GM18526 (cell line): ENCODE measurements around the gene UBTD1.

Experiments
- POLR2A ChIP-seq: IDR thresholded peaks from 3 replicates; pipeline ENCODE4 v1.6.1; 2011; ENCODE audit not compliant: insufficient read length; ENCODE audit errors: extremely low read depth

UBTD1 gene

GRCh38 chr10:97563337-97563736 lies 64.6 kb downstream of the UBTD1 start:
- TF ChIP-seq POLR2A, result no peak

GRCh38 chr10:97564776-97565175 lies 66.1 kb downstream of the UBTD1 start:
- no peak for TF ChIP-seq POLR2A

- no peak for TF ChIP-seq POLR2A
Observed at GRCh38 chr10:97566336-97566996, 67.7 kb downstream of the UBTD1 start.

GRCh38 chr10:97567891-97568290 lies 69.2 kb downstream of the UBTD1 start:
- TF ChIP-seq POLR2A, result no peak

GRCh38 chr10:97570146-97570788 lies 71.5 kb downstream of the UBTD1 start:
- TF ChIP-seq POLR2A, result no peak

GRCh38 chr10:97570789-97571471 lies 72.2 kb downstream of the UBTD1 start:
- TF ChIP-seq POLR2A, result no peak

GRCh38 chr10:97571622-97572021 lies 72.9 kb downstream of the UBTD1 start:
- TF ChIP-seq POLR2A, result no peak

- no peak for TF ChIP-seq POLR2A
Observed at GRCh38 chr10:97572214-97572989, 73.7 kb downstream of the UBTD1 start, which contains the start of gene ANKRD2. Gene ANKRD2 (plus strand): TSS chr10:97572779. CDS start chr10:97572789, 10 bp downstream.

- TF ChIP-seq POLR2A, result no peak
Observed at GRCh38 chr10:97573021-97573420, 74.3 kb downstream of the UBTD1 start.

- no peak for TF ChIP-seq POLR2A
Observed at GRCh38 chr10:97573672-97574071, 74.9 kb downstream of the UBTD1 start.

GRCh38 chr10:97574374-97575126 lies 75.8 kb downstream of the UBTD1 start:
- no peak for TF ChIP-seq POLR2A

GRCh38 chr10:97575127-97575668 lies 76.5 kb downstream of the UBTD1 start:
- no peak for TF ChIP-seq POLR2A

- TF ChIP-seq POLR2A, result no peak
Observed at GRCh38 chr10:97577701-97578100, 79.0 kb downstream of the UBTD1 start.

GRCh38 chr10:97578171-97578844 lies 79.6 kb downstream of the UBTD1 start:
- TF ChIP-seq POLR2A, result no peak
